Measurements from ENCODE around the gene SLC35G6. TPM values are rescaled to one million over a fixed set of nuclear protein-coding genes. Genes with fewer than 3 reads are reported as not detected.

SLC35G6 gene
- total RNA-seq, 1 experiment from 2014 or later = 0.26 TPM

- Mint-ChIP-seq H3K27me3 (ENCODE audit: low read depth) (no peaks in the 10 kb centered on the region), H3K4me1 (peaks cover 38% of the 10 kb centered on the region), H3K36me3 (no peaks in the 10 kb centered on the region), H3K9me3 (no peaks in the 10 kb centered on the region), H3K4me3 (no peak overlapping the region), H3K27ac (peak overlapping the region; percentile 90)
- DNase-seq (ENCODE audit: low spot score) = no peak
- TF ChIP-seq ELF4 (CRISPR knock-in tag; IDR thresholded peaks at IDR 0.05; ENCODE audit: low read depth) (no peak), ZNF512 (CRISPR knock-in tag; IDR thresholded peaks at IDR 0.05; ENCODE audit: borderline replicate concordance) (no peak), ZBTB21 (CRISPR knock-in tag; IDR thresholded peaks at IDR 0.05; ENCODE audit: borderline replicate concordance) (no peak), ZBTB43 (CRISPR knock-in tag; IDR thresholded peaks at IDR 0.05) (no peak), E2F4 (CRISPR knock-in tag; IDR thresholded peaks at IDR 0.05; ENCODE audit: borderline replicate concordance, low read depth) (no peak), PREB (CRISPR knock-in tag; IDR thresholded peaks at IDR 0.05; ENCODE audit: borderline replicate concordance) (no peak), GRHL2 (CRISPR knock-in tag; IDR thresholded peaks at IDR 0.05; ENCODE audit: insufficient replicate concordance, severe bottlenecking) (no peak), HMGA2 (CRISPR knock-in tag; IDR thresholded peaks at IDR 0.05) (no peak), MYBL2 (CRISPR knock-in tag; IDR thresholded peaks at IDR 0.05) (no peak), TCF7 (CRISPR knock-in tag; IDR thresholded peaks at IDR 0.05; ENCODE audit: low read depth) (no peak), ZNF671 (CRISPR knock-in tag; IDR thresholded peaks at IDR 0.05) (no peak), ATF3 (CRISPR knock-in tag; conservative IDR thresholded peaks at IDR 0.05) (no peak)
- CTCF ChIA-PET = interaction anchor here (1.1 to 5.3 kb wide), 5 partner anchors 35 to 121 kb away, joined by 3 to 27 read pairs (median 6); partner anchors contain the start of gene TMEM102
- no peak for ATAC-seq
- POLR2A ChIA-PET = interaction anchor here (0.6 to 1.5 kb wide), 3 partner anchors 31 to 202 kb away, joined by 3 to 4 read pairs (median 3); no protein-coding TSS in a partner anchor
Observed at GRCh38 chr17:7476494-7476893, 4.8 kb upstream of the SLC35G6 start.

- Mint-ChIP-seq H3K4me3 (no peak overlapping the region), H3K4me1 (peaks cover 42% of the 10 kb centered on the region), H3K36me3 (no peaks in the 10 kb centered on the region), H3K27ac (no peak overlapping the region), H3K9me3 (no peaks in the 10 kb centered on the region), H3K27me3 (ENCODE audit: low read depth) (no peaks in the 10 kb centered on the region)
- ChIA-PET POLR2A (interaction anchor here (0.6 to 1.2 kb wide), 3 partner anchors 32 to 202 kb away, joined by 3 to 5 read pairs (median 4); no protein-coding TSS in a partner anchor), CTCF (interaction anchor here (1.1 to 5.3 kb wide), 5 partner anchors 37 to 121 kb away, joined by 3 to 27 read pairs (median 4); partner anchors contain the start of gene TMEM102)
- no peak for TF ChIP-seq PREB (CRISPR knock-in tag; IDR thresholded peaks at IDR 0.05; ENCODE audit: borderline replicate concordance)
- TF ChIP-seq GTF2I (CRISPR knock-in tag; conservative IDR thresholded peaks at IDR 0.05) = no peak
- TF ChIP-seq SMAD3 (CRISPR knock-in tag; IDR thresholded peaks at IDR 0.05; ENCODE audit: borderline replicate concordance) = no peak
- TF ChIP-seq ZBTB21 (CRISPR knock-in tag; IDR thresholded peaks at IDR 0.05; ENCODE audit: borderline replicate concordance) = no peak
- no peak for TF ChIP-seq ARID4B (CRISPR knock-in tag; IDR thresholded peaks at IDR 0.05; ENCODE audit: borderline replicate concordance)
- TF ChIP-seq USF2 (CRISPR knock-in tag; IDR thresholded peaks at IDR 0.05) = no peak
- TF ChIP-seq EMX1 (CRISPR knock-in tag; IDR thresholded peaks at IDR 0.05) = no peak
- no peak for TF ChIP-seq MLX (CRISPR knock-in tag; IDR thresholded peaks at IDR 0.05)
- TF ChIP-seq ZBTB43 (CRISPR knock-in tag; IDR thresholded peaks at IDR 0.05) = no peak
- TF ChIP-seq PRRX2 (CRISPR knock-in tag; IDR thresholded peaks at IDR 0.05) = no peak
- no peak for DNase-seq (ENCODE audit: low spot score)
- no peak for ATAC-seq
Observed at GRCh38 chr17:7476951-7477350, 4.3 kb upstream of the SLC35G6 start.

Measured in WTC11 (cell line).